Erythroblast (primary cell): ENCODE measurements around the gene THYN1.

Experiments
- GATA1 ChIP-seq: IDR thresholded peaks from 2 replicates; pipeline ENCODE4 v1.6.1; 2011; ENCODE audit warnings: low read depth, mild to moderate bottlenecking, control low read depth, low read length, moderate library complexity
- POLR2A ChIP-seq: IDR thresholded peaks from 2 replicates; pipeline ENCODE4 v1.6.1; 2011; ENCODE audit warnings: mild to moderate bottlenecking, low read length

DNA sequence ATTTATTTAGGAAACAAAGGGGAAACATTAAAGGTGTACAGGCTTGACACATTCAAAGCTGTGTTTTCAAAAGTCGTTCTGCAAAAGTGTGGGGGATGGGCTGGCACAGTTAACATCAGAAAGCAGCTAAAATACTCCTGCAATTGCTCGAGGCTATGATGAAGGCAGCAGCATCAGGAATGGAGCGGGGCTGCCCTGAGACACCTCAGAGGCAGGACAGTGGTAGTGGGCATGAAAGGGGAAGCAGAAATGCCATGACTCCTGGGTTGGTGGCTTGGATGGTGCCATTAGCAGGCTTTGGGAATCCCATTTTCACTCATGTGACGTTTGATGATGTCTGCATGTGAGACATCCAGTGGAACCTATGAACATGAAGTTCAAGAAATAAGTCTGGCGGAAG is 30.0 kb downstream of the THYN1 start:
- TF ChIP-seq POLR2A (no peak), GATA1 (no peak)
